Cerebellar nuclear complex (tissue), 1 donor: ENCODE results near the gene HSF2BP.
A peak's percentile ranks its signal among the peaks of the same experiment; 100 is the strongest.
"Not testable (repeated sequence)": the region's sequence is repeated elsewhere in the genome, so short reads cannot be mapped to it uniquely, and the experiment has no call there.

Experiments used
- DNase-seq, 2 experiments: peaks; one replicate each; lab custom pipeline; 2025; lab: John Stamatoyannopoulos, UW

Gene HSF2BP

DNA sequence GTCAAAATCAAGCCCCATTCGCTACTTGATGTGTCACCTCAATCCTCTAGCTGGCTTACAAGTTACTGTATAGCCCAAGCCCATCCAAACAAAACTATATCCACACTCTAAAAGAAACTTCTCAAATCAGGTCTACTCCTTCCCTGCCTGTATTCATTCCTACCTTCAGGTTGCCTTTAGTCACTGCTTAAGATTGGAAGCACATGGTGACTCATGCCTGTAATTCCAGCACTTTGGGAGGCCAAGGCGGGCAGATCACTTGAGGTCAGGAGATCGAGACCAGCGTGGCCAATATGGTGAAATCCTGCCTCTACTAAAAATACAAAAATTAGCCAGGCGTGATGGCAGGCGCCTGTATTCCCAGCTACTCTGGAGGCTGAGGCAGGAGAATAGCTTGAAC is 7.4 kb downstream of the HSF2BP start:
- not testable (repeated sequence) for DNase-seq

DNA sequence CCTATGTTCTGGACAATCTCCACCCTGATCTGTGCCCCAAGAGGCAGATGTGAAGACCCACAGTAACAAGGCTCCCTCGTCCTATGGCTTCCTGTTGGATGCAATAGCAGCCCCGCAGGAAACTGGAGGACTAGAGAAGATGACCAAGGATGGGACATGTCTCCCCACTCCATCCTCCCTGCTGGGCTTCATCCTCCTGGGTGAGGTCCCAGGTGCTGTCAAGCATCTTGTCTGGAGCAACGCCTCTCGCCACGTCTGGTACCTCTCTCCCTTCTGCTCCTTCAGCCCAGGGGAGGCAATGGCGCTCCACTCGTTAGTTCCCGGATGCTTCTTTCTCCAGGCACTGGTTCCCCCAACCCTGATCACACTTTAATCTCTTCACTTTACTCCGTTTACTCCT is 11.1 kb downstream of the HSF2BP start:
- DNase-seq: no peak

DNA sequence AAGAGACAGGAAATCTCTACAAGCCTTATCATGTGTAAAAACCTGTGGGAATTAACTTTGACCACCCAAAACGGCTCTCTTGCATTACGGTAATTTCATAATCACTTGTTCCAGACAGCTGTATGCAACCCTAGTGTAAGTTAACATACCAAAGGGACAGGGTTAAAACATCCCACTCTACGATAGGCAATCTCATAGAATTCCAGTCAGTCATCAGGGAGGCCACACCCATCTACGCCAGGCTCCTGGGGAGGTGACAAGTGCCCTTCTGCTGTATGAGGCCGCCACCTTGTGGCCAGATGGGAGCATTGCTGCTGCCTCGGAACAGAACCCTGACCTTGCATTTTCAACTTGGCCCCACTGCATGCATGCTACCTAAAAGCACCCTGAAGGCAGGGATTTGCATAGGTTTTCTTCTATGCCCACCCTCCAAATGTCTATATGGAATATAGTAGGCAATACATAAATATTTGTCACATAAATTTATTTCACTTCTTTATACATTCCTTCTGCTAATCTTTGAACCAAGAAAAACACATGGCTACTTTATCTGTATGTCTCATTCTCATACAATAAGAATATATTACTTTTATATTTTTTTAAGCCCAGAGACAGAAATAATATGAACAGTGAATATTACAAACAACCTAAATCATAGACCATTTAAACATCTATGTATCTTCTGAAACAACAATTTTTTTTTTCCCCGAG is 12.6 kb downstream of the HSF2BP start:
- DNase-seq: peak; percentile 28 to 41

DNA sequence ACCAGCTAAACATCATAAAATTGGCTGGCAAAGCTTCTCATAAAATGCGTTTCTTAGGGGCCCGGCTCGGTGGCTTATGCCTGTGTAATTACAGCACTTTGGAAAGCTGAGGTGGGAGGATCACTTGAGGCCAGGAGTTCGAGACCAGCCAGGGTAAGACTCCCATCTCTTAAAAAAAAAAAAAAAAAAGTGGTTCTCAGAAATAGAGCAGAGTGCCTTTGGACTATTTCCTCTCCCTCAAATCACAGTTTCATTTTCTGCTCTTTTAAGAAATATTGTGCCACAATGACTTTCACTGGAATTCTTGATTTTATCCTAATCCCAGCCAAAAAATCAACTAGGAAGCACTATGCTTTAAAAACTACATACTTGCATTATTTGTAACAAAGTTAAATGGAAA is 13.3 kb downstream of the HSF2BP start:
- DNase-seq: no peak

DNA sequence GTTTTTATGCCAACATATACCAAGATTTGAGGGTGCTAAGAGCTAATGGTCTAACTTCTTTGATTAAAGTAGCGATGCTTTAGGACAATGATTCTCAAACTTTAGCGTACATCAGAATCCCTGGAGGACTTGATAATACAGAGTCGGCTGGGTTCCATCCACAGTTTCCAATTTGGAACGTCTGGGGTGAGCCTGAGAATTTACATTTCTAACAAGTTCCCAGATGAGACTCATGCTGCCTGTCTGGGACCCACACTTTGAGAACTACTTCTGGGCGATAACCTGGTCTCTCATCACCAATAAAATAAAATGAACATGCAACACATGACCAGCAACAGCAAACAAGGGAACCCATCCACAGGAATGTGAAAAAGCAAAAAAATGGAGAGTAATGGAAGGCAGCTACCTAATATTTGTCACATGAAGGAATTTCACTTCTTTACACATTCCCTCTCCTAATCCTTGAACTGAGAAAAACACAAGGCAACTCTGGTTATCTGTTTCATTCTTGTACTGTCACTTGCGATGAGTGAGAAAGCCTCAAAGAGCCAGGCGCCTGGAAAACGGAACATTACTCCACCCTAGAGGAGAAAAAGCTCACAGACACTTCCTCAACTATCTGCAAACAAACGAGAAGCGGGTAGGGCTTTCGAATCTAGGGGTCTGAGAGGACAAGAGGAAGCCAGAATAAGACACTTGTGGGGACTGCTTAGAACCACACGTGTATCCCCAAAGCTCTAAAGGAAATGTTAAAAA is 14.0 kb downstream of the HSF2BP start:
- DNase-seq: no peak

DNA sequence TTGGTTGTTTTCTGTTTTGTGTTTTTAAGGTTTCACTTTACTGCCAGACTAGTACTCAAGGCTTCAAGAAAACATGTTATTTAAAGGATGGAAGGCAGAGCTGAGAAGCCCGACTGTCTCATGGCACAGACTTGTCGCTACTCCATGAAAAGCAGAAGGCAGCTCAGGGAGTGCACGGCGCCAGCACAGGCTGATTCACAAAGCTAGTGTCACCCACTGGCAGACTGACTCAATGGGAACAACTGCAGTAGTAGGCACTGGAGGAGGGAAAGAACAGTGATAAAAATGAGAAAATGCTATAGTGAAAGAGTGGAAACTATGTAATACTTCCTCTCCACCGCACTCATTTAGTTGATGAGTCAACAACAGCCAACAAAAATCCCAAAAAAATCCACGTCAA is 14.7 kb downstream of the HSF2BP start:
- no peak for DNase-seq

DNA sequence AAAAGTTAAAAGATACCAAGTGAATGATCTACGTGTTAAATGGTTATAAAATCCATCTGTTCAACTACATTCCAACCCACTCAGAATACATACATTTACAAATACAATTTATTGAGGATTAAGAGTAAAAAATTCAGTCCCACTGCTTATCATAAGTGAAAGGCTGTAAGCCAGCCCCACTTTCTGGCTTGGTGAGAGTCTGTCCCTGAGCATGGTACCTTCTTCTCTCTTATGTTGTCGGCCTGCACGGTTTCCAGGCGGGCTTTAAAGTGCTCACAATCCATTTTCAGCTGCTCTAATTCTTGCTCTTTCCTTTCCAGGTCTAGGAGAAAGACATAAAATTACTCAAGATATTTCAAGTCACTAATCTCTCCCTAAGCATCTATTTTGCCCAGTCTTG is 15.2 kb downstream of the HSF2BP start:
- DNase-seq: no peak

DNA sequence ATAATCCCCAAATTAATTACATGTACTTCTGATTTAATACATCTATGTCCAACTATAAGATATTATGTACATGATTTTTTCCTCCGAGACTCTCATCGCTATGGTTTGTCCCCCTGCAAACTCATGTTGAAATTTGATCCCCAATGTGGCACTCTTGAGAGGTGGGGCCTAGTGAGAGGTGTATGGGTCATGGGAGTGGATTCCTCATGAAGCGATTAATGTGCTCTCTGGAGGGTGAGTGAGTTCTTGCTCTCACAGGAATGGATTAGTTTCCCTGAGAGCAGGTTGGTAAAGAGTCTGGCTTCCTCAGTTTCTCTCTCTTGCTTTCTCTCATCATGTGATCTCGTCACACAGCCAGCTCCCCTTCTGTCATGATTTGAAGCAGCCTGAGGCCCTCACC is 16.1 kb downstream of the HSF2BP start:
- no peak for DNase-seq

DNA sequence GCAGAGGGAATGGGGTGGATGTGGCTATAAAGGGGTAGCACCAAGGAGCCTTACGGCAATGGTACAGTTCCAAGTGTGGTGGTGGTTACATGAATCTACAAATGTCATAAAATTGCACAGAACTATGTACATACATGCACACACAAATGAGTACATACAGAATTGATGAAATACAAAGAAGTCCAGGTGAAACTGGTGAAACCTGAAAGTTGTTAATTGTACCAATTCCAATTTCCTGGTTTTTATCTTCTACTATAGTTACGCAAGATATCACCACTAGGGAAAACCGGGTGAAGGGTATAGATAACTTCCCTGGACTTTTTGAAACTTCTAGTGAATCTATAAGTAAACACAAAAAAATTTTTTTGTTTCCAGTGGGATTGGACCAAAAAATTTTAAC is 18.9 kb downstream of the HSF2BP start:
- no peak for DNase-seq

DNA sequence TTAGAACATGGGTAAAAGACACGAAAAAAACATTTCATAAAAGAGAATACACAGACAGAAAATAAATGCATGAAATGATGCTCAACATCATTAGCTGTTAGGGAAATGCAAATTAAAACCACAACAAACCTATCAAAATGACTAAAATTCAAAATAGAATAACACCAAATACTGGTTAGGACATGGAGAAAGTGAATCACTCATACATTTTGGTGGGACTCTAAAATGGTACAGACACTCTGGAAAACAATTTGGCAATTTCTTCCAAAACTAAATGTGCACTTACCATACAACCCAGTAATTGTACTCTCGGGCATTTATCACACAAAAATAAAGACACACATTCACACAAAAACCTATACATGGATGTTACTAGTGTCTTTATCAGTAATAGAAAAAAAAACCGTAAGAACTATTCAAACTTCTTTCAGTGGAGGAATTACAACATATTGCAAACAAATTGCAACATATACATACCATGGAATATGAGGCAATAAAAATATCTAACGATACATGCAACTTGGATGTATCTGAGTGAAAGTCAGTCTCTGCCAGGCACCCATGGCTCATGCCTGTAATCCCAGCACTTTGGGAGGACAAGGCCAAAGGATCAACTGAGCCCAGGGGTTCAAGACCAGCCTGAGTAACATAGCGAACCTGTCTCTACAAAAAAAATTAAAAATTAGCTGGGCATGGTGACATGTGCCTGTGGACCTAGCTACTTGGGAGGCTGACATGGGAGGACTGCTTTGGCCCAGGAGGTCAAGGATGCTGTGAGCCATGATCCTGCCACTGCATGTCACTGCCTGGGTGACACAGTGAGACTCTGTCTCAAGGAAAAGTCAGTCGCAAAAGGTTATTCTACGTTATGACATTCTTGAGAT is 19.6 kb downstream of the HSF2BP start:
- DNase-seq: no peak

DNA sequence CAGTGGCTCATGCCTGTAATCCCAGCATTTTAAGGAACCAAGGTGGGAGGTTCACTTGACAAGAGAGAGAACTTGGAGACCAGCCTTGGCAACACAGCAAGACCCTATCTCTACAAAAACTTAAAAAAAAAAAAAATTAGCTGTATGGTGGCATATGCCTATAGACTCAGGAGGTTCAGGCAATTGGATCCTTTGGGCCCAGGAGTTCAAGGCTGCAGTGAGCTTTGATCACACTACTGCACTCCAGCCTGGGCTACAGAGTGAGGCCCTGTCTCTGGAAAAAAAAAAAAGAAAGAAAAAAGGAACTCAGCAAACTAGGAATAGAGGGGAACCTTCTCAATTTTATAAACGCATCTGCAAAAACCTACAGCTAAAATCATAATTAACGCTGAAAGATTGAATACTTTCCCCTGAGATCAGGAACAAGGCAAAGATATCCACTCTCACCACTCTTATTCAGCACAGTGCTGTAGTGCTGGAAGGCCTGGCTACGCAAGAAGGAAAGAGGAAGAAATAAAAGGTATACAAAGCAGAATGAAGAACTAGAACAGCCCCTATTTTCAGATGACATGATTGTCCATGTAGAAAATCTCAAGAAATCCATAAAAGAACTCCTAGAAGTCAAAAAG is 21.6 kb downstream of the HSF2BP start:
- no peak for DNase-seq

DNA sequence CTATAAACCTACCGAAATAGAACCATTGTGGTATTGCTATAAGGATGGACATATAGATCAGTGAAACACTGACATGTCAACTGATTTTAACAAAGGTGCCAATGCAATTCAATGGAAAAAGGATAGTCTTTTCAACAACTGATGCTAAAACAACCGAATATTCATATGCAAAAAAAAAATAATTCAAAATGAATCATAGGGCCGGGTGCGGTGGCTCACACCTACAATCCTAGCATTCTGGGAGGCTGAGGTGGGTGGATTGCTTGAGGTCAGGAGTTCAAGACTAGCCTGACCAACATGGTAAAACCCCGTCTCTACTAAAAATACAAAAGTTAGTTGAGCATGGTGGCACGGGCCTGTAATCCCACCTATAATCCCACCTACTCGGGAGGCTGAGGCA is 23.9 kb downstream of the HSF2BP start:
- no peak for DNase-seq

DNA sequence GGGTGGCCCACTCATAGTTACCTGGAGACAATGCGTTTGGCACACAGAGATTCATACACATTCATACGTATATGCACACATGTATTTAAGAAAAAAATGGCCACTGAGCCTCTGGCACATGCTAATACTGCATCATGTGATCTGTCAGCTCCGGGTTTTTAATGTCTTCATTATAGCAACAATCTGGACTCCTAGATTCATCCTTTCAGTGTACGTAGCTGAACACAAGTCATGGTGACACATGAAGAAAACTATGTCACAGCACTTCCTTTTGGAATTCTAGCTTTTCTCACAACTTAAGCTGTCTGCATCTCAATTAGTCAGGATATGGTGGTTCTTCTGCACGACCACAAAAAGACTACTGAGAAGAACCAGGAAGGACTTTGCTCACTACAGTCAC is 24.7 kb downstream of the HSF2BP start:
- no peak for DNase-seq

DNA sequence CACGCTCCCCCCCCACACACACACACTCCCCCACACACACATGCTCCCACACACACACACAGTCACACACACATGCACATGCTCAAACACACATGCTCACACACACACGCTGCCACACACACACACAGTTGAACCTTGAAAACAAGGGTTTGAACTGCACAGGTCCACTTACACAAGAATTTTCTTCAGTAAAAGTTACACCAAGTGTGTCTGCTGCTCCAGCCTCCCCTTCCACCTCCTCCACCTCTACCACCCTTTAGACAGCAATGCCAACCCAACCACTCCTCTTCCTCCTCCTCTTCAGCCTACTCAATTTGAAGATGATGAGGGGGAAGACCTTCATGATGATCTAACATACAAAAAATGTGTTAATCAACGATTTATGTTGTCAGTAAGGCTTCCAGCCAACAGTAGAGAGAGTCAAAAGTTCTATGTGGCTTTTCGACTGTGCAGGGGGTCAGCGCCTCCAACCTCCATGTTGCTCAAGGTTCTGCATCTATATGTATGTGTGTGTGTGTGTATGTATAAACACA is 26.8 kb downstream of the HSF2BP start:
- DNase-seq: no peak

DNA sequence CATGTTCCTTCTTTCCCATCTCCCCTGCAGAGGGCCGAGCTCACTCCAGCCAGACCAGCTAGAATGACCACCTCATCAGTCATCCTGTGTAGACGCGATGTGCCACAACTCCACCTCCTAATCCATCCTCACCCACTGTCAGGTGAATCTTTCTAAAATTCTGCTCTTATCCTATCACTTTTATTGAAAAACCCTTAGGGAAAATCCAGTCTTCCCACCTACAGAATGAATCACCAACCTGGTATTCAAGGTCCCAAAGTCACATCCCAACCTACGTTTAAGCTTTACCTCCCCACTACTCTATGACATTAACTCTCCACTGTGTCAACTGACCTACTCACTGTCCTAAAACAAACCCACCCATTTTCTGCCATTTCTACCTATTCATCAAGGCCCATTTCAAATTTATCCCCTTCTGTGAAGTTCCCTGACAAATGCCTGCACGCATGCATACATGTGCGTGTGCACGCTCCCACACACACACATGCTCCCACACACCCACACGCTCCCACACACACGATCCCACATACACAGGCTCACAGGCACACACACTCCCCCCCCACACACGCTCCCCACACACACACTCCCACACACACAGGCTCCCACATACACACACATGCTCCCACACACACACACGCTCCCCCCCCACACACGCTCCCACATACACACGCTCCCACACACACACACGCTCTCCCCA is 27.7 kb downstream of the HSF2BP start:
- DNase-seq: no peak

DNA sequence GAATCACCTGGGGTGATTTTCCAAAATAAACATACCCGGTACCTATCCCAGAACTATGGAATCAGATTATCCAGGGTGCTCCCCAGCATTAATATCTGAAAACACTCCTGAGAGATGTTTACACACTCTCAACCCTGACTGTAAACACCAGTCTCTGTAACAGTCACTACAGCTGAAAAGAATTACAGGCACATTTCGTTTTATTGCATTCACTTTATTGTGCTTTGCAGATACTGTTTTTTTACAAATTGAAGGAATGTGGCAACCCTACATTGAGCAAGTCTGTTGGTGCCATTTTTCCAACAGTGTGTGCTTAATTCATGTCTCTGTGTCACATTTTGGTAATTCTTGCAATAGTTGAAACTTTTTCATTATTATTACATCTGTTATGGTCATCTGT is 31.8 kb downstream of the HSF2BP start:
- no peak for DNase-seq

DNA sequence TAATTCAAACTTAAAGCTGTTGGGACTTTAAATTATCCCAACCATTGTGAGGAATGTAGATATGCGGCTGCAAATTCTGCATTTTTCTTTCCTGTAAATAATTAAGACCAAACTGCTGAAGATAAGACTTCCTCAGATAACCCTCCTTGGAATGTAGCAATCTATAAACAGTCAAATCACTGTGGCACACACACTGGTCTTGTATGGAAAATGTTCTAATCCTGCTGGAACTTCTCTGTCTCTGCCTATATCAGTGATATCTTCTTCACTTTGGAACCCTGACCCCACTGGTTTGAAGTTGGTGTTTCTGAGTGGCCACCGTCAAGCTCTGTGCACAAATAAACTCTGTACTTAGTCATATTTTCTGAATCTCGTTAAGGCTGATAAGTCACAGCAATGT is 32.9 kb downstream of the HSF2BP start:
- no peak for DNase-seq

DNA sequence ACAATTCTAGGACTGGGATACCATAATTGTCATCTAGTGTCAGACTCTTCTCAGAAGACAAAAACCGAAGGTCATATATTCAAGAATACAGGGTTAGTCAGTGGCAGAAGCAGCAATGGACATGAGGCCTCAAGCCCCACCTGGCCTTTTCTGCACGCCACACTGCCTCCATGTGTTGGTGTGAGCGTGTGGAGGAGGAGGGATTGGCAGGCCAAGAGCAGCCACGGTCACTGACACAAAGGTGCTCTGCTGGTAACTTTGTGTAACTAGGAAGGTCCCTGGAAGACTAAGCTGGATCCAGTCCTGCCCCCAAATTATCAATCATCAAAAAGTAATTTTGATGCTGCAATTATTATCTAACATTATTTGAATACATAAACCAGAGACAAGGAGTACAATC is 34.9 kb downstream of the HSF2BP start:
- no peak for DNase-seq

DNA sequence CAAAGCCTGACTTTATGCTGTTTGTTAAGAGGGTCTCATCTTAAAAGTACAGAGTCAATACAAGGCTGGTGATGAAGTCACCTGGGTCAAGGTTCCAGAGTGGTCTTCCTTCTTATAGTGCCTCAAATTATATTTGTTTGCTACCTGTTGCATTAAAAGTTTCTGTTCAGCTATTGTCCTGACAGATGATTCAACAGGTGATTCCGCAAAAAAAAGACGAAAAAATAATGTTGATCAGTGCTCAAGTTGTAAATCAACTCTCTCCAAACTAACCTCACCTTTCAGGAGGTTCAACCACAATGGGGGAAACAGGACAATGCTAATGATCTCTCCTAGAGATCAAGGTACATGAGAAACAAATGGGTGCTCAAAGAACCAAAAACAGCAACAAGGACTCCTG is 35.7 kb downstream of the HSF2BP start:
- DNase-seq: no peak

DNA sequence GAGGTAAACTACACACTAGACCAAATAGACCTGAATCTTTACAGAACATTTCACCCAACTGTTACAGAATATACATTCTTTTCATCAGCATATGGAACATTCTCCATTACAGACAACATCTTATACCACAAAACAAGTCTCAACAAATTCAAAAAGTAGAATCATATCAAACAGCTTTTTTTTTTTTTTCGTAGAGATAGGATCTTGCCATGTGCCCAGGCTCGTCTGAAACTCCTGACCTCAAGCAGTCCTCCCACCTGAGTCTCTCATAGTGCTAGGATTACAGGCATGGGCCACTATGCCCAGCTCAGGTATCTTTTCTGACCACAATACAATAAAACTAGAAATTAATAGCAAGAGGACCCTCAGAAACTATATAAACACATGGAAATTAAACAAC is 36.5 kb downstream of the HSF2BP start:
- no peak for DNase-seq

DNA sequence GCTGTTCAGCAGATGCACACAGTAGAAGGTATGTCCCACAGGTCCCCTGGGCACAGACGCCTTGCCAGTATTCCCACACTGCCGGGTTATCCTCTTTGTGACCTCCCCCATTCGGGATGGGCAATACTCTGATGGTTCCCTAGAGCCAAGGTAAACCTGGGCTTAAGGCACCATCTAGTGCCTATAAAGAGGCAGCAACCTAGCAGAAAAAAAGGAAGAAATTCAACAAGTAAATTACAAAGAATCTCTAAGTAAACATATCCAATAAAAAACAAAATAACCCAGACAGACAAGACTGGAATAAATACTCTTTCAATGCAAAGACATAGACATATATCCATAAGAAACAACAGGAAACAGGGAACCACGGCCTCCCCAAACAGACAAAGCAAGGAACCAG is 39.4 kb downstream of the HSF2BP start:
- DNase-seq: no peak
